GM03348 (cell line): ENCODE measurements around the gene ADD2.
"Not testable (repeated sequence)": the region's sequence is repeated elsewhere in the genome, so short reads cannot be mapped to it uniquely, and the experiment has no call there.

Experiments used
- DNase-seq: peaks from one replicate; pipeline ENCODE4 v3.0.0; 2012; ENCODE audit warnings: low spot score

Gene ADD2

GRCh38 chr2:70632966-70633365 is 135.0 kb downstream of the ADD2 start:
- DNase-seq: no peak

- DNase-seq: no peak
Observed at GRCh38 chr2:70632388-70632787, 135.6 kb downstream of the ADD2 start.

DNA sequence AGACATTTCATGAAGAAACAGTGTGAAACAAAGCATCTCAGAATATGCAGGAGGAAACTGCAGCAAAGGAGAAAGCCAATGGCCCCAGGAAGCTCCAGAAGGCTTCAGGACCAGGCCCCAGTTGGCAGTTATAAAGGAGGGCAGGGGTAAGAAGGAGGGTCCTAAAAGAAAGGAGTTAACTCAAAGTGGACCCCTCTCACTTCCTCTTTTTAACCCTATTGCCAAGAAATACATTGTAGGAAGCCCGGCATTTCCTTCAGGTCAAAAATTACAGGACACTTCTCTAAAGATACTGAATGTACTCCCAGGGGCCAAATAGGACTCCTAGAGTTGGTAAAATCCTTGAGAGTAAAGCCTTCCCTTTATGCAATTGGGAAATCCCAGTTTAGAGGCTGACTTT is 137.2 kb downstream of the ADD2 start:
- no peak for DNase-seq

DNA sequence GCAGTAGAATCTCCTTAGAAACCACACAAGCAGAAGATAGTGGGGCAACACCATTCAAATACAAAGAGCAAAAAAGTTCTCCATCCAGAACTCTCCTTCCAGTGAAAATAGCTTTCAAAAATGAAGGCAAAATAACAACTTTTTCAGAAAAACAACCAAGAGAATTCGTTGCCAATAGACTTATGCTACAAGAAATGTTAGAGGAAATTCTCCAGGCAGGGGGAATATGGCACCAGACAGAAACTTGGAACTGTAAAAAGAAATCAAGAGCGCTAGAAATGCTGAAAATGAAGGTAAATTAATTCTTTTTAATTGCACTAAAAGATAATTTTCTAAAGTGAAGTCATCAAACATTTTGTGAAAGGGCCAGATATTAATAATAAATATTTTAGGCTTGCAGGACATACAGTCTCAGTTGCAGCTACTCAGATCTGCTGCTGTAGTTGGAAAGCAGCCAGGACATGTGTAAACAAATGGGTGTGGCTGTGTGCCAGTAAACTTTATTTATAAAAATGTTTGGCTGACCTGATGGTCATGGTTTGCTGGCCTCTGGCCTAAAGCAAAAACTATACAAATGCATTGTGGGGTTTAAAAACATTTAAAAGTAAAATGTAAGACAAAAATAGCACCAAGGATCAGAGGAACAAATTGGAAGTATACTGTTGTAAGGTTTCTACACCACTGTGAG is 140.6 kb downstream of the ADD2 start:
- no peak for DNase-seq

- no peak for DNase-seq
Observed at GRCh38 chr2:70626254-70626990, 141.6 kb downstream of the ADD2 start.

DNA sequence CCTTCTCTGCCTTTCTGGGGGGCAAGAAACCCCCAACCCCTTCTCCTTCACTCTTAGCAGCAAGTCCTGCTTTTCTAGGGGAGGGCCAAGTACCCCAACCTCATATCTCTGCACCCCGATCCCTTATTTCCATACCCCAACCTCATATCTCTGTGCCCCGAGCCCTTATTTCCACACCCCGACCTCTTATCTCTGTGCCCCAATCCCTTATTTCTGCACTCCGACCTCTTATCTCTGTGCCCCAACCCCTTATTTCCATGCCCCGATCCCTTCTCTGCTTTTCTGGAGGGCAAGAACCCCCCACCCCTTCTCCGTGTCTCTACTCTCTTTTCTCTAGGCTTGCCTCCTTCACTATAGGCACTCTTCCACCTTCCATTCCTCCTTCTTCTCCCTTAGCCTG is 146.5 kb downstream of the ADD2 start:
- DNase-seq: not testable (repeated sequence)

GRCh38 chr2:70620020-70620419 is 148.0 kb downstream of the ADD2 start:
- DNase-seq: no peak

DNA sequence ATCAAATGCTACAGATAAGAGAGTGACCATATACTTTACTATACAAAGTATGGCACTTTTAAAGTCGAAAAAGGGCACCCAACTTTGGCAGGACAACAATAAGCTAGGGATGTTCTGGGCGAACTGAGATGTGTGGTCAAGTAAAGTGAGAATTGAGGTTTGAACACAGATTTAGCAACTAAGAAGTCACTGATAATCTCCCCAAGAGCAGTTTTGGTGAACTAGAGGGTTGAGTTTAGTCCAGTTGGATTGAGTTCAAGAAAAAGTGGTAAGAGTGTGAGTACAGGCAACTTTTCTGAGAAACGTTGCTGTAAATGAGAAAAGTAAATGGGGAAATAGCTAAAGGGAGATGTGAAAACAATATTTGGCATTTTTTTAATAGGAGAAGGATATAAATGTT is 148.8 kb downstream of the ADD2 start:
- no peak for DNase-seq

DNA sequence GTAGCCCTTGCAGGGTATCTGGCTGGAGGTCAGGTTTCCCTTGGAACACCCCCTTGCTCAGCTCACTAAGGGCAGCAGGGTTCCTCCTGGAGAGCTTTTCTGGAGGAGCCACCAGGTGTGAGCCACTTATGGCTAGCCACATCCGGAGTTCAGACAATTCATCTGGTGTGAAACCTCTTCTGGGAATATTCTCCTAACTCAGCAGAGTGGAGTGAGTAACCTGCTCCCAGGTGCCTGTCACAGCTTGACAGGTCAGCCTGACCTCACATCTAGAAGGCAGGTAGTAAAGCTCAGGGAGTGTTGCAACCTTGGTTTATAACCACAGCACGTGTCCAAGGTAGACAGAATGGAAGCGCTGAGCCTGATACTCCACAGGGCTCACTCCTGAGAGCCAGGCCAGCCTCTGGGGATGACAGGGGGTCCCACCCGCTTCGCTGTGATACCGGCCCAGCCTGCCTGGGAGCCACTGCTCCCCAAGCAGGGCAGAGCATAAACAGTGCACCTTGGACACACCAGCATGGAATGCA is 151.8 kb downstream of the ADD2 start:
- DNase-seq: no peak

- DNase-seq: no peak
Observed at GRCh38 chr2:70615222-70615621, 152.8 kb downstream of the ADD2 start.

DNA sequence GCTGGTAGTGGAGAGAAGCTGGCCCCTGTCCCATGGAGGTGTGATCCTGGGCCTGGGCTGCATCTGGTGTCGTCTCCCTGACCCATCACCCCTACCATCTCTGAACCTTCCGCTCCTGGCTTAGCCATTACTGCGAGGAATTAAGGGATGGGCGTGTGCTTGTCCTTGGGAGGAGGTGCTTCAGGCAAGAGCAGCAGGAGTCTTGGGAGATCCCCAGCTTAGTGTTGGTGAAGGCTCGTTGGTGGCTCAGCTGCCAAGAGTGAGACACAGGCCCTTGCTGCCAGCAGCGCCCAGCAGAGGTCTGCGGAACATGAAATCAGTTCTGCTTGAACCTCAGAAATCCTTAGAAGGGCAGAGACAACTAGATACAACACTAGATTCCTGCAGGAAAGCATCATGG is 154.5 kb downstream of the ADD2 start:
- no peak for DNase-seq

DNA sequence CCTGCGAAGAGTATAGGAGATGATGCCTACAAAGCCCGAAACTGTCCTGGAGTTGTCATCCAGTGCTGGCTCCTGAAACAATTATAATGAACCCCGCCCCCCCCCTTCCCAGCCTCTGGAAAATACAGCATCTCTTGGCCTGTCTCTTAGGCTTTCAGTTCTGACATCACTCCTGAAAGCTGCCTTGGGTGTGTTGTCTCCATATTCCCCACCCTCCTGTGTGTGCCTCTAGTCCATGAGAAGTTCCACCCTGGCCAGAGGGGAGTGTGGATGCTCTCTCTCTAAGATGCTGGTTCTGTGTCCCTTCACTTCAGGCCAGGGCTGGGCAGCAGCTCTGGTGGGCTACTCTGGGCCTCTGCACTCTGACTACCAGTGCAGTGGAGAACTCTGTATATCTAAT is 155.4 kb downstream of the ADD2 start:
- no peak for DNase-seq

GRCh38 chr2:70608373-70608772 is 159.6 kb downstream of the ADD2 start:
- DNase-seq: no peak

GRCh38 chr2:70607121-70607561 is 160.9 kb downstream of the ADD2 start:
- DNase-seq: no peak
